ENCODE measurements around the gene ST6GAL1.

Gene ST6GAL1

DNA sequence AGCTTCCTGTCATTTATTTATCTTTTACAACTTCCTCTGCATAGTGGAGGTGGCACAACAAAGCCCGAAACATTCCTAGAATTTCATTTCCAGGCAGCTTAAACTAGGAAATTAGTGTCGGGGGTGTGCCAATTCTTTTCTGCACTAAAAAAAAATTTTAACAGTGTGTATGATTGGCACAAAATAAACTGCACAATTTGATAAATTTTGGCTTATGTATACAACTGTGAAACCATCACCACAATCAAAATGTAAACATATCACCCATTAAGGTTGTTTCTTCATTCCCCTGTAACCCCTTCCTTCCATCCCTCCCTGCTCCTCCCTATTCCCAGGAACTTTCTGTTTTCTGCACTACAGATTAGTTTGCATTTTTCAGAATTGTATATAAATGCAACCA, 154.3 kb downstream of the ST6GAL1 start:
- no peak for DNase-seq

GRCh38 chr3:187085021-187085666, 154.8 kb downstream of the ST6GAL1 start:
- DNase-seq: no peak

- DNase-seq: no peak
Observed at GRCh38 chr3:187085933-187086332, 155.6 kb downstream of the ST6GAL1 start.

DNA sequence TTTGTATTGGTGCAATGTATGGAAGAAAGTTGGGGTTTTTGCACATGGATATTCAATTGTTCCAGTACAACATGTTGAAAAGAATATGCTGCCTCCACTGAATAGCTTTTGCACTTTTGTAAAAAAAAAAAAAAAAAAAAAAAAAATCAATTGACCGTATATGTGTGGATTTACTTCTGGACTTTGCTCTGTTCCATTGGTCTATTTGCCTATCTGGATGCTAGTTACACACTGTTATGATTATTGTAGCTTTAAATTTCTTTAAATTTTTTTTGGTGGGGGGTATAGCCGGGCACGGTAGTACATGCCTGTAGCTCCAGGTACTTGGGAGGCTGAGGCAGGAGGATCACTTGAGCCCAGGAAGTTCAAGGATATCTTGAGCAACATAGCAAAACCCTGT, 156.5 kb downstream of the ST6GAL1 start:
- no peak for DNase-seq

GRCh38 chr3:187088701-187089100, 158.4 kb downstream of the ST6GAL1 start:
- no peak for DNase-seq

DNA sequence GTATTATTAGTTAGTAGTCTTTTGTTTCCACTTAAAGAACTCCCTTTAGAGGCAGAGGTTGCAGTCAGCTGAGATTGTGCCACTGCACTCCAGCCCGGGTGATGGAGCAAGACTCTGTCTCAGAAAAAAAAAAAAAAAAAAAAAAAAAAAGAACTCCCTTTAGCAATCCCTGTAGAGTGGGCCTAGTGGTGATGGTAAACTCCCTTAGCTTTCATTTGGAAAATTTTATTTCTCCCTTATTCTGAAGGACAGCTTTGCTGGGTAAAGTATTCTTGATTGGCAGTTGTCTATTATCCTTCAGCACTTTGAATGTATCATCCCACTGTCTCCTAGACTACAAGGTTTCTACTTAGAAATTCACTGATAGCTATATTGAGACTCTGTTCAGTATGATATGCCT, 163.0 kb downstream of the ST6GAL1 start:
- DNase-seq: no peak

GRCh38 chr3:187098923-187099512, 168.7 kb downstream of the ST6GAL1 start:
- no peak for DNase-seq

DNA sequence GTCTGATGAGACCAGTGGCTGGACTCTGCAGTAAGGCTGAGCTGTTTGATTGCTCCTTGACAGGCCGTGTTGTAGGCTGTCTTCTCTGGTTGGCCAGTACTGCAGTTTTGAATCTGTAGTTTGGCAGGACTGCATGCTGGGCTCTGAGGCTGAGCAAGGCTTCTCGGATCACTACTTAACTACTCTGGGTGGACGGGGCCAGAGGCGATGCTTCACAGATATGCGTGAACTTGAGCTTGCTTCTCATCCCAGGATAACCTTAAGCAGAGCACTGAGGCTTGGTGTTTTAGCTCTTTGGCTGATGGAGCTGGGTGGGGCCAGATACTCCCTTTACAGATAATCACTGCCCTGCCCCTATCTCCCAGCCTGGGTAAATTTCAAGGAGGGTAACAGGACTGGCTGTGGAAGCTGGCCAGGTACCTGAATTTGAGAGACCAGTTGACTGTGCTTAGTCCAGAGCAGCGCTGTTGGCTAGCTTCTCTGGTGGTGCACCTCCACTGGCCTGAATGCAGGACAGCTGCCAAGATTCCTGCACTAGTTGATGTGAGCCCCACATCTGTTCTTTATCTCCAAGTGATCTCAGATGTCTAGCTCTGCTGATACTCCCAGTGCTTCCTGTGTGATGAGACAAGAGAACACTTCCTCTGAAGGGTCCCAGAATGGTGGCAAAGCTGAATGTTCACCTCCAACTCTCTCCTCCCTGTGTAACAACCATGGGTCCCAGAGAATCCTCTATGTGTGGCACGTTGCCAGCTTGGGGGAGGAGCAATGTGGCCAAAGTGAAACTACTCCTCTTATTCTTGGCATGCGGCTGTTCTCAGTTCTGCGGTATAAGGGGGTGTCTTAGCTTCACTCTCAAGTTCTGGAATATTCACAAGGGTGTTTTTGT, 171.1 kb downstream of the ST6GAL1 start:
- no peak for DNase-seq

DNA sequence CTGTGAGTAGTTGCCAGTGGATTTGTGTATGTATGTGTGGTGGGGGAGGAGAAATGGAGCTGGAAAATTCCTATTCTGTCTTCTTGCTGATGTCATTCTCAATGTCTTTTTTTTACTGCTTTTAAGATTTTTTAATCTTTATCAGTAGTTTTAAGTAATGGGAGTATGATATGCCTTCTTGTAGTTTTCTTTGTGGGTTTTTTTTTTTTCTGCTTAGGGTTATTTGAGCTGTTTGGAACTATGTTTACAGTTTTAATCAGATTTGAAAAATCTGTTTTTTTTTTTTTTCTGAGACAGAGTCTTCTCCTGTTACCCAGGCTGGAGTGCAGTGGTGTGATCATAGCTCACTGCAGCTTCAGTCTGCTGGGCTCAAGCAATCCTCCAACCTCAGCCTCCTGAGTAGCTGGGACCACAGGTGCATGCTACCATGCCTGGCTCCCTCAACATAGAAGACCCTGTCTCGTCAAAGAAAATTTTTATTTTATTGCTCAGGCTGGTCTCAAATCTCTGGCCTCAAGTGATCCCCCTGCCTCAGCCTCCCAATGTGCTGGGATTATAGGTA, 171.8 kb downstream of the ST6GAL1 start:
- no peak for DNase-seq

GRCh38 chr3:187103251-187103650, 172.9 kb downstream of the ST6GAL1 start:
- no peak for DNase-seq

DNA sequence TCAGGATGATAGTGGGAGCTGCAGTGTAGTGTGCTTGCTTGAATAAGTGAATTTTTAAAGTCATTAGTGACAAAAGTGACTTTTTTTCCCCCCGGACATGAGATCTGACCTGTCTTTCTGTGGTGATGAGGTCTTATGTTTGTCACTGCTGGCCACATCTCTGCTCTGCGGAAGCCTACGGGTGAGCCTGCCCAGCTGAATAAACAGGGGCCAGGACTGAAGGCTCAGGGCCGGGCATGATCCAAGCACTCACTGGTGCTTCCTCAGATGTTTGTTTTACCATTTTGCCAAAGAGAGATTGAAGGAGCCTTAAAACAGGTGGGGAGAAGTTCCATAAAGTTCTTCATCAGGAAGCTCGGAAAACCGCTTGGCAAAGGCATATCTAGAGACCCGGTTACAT, 174.0 kb downstream of the ST6GAL1 start:
- no peak for DNase-seq

DNA sequence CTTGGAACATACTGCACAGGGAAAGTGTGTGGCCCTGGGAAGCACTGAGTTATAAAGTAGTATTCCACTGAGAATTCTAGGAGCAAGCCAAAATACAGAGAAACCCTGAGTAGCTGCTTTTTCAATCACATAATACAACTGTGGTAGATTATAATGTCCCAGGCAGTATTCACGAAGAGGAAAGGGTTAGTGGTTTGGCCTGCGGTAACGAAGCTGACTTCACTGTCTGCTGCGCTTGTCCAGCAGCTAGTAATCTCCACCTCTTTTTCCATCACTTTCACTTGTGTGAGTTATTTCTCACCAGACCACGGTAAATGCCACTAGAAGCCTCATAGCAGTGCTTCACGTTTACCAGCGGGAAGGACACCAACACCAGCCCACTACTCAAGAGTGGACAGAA, 174.6 kb downstream of the ST6GAL1 start:
- DNase-seq: no peak

GRCh38 chr3:187105700-187106099, 175.4 kb downstream of the ST6GAL1 start:
- no peak for DNase-seq

DNA sequence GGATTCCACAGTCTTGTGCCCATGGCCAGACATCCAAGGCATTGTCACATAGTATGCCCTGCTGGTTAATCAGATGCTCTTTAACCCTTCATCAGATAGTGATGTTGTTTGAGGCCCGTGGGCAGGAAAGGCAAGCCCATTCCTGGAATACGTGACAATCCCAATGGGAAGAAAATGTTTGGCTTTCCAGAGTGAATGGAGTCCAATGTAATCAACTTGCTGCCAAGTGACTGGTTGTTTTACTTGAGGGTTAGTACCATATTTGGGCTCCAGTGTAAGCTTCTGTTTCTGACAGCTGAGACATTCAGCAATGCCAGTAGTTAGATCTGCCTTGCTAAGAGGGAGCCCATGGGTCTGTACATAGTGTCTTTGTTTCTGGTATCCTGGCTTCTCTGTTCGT, 177.7 kb downstream of the ST6GAL1 start:
- no peak for DNase-seq

GRCh38 chr3:187110156-187110555, 179.8 kb downstream of the ST6GAL1 start:
- no peak for DNase-seq

GRCh38 chr3:187112934-187113793, 182.8 kb downstream of the ST6GAL1 start:
- no peak for DNase-seq

GRCh38 chr3:187114511-187114910, 184.2 kb downstream of the ST6GAL1 start:
- no peak for DNase-seq

DNA sequence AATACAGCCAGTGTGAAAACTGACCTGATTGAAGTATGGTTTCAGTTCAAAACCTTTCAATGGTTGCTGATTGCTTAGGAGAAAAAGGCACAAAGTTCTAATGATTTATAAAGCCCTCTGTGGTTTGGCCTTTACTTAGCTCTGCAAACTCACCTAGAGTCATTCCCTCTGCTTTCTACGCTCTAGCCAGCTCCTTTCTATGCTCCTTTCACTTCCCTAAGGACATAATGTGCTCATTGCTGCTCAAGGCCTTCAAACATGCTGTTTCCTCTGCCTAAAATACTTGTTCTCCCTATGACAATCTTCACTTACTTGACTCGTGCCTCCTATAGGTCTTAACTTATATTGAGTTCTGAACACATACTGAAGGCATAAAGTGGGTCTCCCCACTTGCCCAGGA, 190.0 kb downstream of the ST6GAL1 start:
- no peak for DNase-seq

DNA sequence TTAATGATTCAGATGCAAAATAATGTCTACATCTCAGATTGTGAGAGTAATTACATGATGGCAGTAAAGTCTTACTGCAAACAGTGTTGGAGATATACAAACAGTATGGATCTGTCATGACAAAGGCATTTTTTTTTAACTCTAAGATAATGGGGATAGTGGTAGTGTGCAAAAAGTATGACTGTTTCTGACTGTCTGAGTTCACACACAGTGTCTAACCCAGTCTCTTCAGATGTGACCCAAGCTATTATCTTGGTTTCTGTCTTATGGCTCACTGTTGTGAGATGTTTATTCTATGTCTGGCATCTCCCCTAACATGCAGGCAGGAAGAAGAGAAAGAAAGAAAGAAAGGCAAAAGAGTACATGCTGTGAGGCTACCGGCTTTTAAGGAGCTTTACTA, 191.9 kb downstream of the ST6GAL1 start:
- no peak for DNase-seq

GRCh38 chr3:187125319-187126031, 195.1 kb downstream of the ST6GAL1 start:
- no peak for DNase-seq

Data from amniotic stem cell (primary cell).